HEK293 (cell line): ENCODE data around the gene BCR.
A peak's percentile ranks its signal among the peaks of the same experiment; 100 is the strongest.

Source experiments
- HOXC10 ChIP-seq: sonication (generic); formaldehyde crosslinking; IDR thresholded peaks from 2 replicates; pipeline ENCODE4 v1.8.1; 2023; ENCODE audit warnings: mild to moderate bottlenecking, missing genetic modification reagents
- KLF9 ChIP-seq: fragments of 450-650 bp; formaldehyde crosslinking; IDR thresholded peaks from 2 replicates; pipeline ENCODE4 v1.5.1; 2016; ENCODE audit warnings: missing biosample characterization, missing genetic modification characterization, low read depth
- OSR2 ChIP-seq: fragments of 450-650 bp; formaldehyde crosslinking; IDR thresholded peaks from 2 replicates; pipeline ENCODE4 v1.5.1; 2016; ENCODE audit warnings: missing biosample characterization, missing genetic modification characterization
- PRDM10 ChIP-seq: fragments of 450-650 bp; formaldehyde crosslinking; IDR thresholded peaks from 2 replicates; pipeline ENCODE4 v1.5.1; 2016; ENCODE audit warnings: missing biosample characterization, missing genetic modification characterization
- SALL2 ChIP-seq: fragments of 450-650 bp; formaldehyde crosslinking; IDR thresholded peaks from 2 replicates; pipeline ENCODE4 v1.5.0; 2017; ENCODE audit warnings: missing biosample characterization, mild to moderate bottlenecking, missing genetic modification characterization, borderline replicate concordance
- SCRT1 ChIP-seq: fragments of 450-650 bp; formaldehyde crosslinking; IDR thresholded peaks from 2 replicates; pipeline ENCODE4 v1.5.1; 2016; ENCODE audit warnings: missing biosample characterization, missing genetic modification characterization, borderline replicate concordance
- WT1 ChIP-seq: fragments of 450-650 bp; formaldehyde crosslinking; IDR thresholded peaks from 2 replicates; pipeline ENCODE4 v1.5.1; 2016; ENCODE audit warnings: missing biosample characterization, missing genetic modification characterization
- ZBTB20 ChIP-seq: fragments of 450-650 bp; formaldehyde crosslinking; IDR thresholded peaks from 2 replicates; pipeline ENCODE4 v1.5.1; 2016; ENCODE audit warnings: missing biosample characterization, missing genetic modification characterization
- ZNF10 ChIP-seq: fragments of 450-650 bp; formaldehyde crosslinking; IDR thresholded peaks from 2 replicates; pipeline ENCODE4 v1.5.1; 2017; ENCODE audit warnings: missing biosample characterization, missing genetic modification characterization
- ZNF274 ChIP-seq, 2 experiments: fragments of 200-500 bp in 1 of 2; fragments of 450-650 bp in 1 of 2; sonication (Bioruptor generic) in 1 of 2; formaldehyde crosslinking in 1 of 2; IDR thresholded peaks; 2 replicates each; pipeline versions ENCODE4 v1.5.1 to v1.6.1; 2014 to 2016; ENCODE audit warnings: borderline replicate concordance in 1 of 2, inconsistent platforms in 1 of 2, low read length in 1 of 2, missing biosample characterization in 1 of 2, missing genetic modification characterization in 1 of 2
- ZNF311 ChIP-seq: fragments of 450-650 bp; formaldehyde crosslinking; IDR thresholded peaks from 2 replicates; pipeline ENCODE4 v1.5.1; 2017; ENCODE audit warnings: missing biosample characterization, missing genetic modification characterization, borderline replicate concordance
- ZNF514 ChIP-seq: fragments of 450-650 bp; formaldehyde crosslinking; IDR thresholded peaks from 2 replicates; pipeline ENCODE4 v1.5.1; 2016; ENCODE audit warnings: missing biosample characterization, missing genetic modification characterization
- ZNF558 ChIP-seq: fragments of 450-650 bp; formaldehyde crosslinking; IDR thresholded peaks from 2 replicates; pipeline ENCODE4 v1.5.1; 2016; ENCODE audit warnings: missing biosample characterization, missing genetic modification characterization
- ZNF596 ChIP-seq: fragments of 450-650 bp; IDR thresholded peaks from 2 replicates; pipeline ENCODE4 v1.5.0; 2018; ENCODE audit warnings: missing biosample characterization, mild to moderate bottlenecking, missing genetic modification characterization, moderate library complexity
- ZNF658 ChIP-seq: fragments of 450-650 bp; formaldehyde crosslinking; IDR thresholded peaks from 2 replicates; pipeline ENCODE4; 2016; ENCODE audit warnings: missing biosample characterization, missing genetic modification characterization
- ZNF670 ChIP-seq: fragments of 450-650 bp; formaldehyde crosslinking; IDR thresholded peaks from 2 replicates; pipeline ENCODE4 v1.5.1; 2016; ENCODE audit warnings: missing biosample characterization, missing genetic modification characterization, low read depth
- ZNF776 ChIP-seq: fragments of 450-650 bp; formaldehyde crosslinking; IDR thresholded peaks from 2 replicates; pipeline ENCODE4 v1.5.0; 2017; ENCODE audit warnings: missing biosample characterization, missing genetic modification characterization, borderline replicate concordance
- ZNF777 ChIP-seq: fragments of 450-650 bp; formaldehyde crosslinking; IDR thresholded peaks from 2 replicates; pipeline ENCODE4 v1.5.1; 2017; ENCODE audit warnings: missing biosample characterization, missing genetic modification characterization, borderline replicate concordance
- ZSCAN16 ChIP-seq: fragments of 450-650 bp; formaldehyde crosslinking; IDR thresholded peaks from 2 replicates; pipeline ENCODE4 v1.5.1; 2016; ENCODE audit warnings: missing biosample characterization, missing genetic modification characterization
- TF ChIP-seq, protein P1 (sequence below): fragments of 450-650 bp; IDR thresholded peaks from 2 replicates; pipeline ENCODE4 v1.5.1; 2018; ENCODE audit warnings: missing biosample characterization, missing genetic modification characterization
- TF ChIP-seq, protein P2 (sequence below): fragments of 450-650 bp; formaldehyde crosslinking; IDR thresholded peaks from 2 replicates; pipeline ENCODE4 v1.5.1; 2016; ENCODE audit warnings: missing biosample characterization, missing genetic modification characterization, low read depth
- TF ChIP-seq, protein P3 (sequence below): fragments of 450-650 bp; formaldehyde crosslinking; IDR thresholded peaks from 2 replicates; pipeline ENCODE4 v1.5.1; 2016; ENCODE audit warnings: missing biosample characterization, missing genetic modification characterization
- TF ChIP-seq, protein P4 (sequence below): fragments of 450-650 bp; formaldehyde crosslinking; IDR thresholded peaks from 2 replicates; pipeline ENCODE4 v1.5.1; 2016; ENCODE audit warnings: missing biosample characterization, missing genetic modification characterization

The BCR gene

DNA sequence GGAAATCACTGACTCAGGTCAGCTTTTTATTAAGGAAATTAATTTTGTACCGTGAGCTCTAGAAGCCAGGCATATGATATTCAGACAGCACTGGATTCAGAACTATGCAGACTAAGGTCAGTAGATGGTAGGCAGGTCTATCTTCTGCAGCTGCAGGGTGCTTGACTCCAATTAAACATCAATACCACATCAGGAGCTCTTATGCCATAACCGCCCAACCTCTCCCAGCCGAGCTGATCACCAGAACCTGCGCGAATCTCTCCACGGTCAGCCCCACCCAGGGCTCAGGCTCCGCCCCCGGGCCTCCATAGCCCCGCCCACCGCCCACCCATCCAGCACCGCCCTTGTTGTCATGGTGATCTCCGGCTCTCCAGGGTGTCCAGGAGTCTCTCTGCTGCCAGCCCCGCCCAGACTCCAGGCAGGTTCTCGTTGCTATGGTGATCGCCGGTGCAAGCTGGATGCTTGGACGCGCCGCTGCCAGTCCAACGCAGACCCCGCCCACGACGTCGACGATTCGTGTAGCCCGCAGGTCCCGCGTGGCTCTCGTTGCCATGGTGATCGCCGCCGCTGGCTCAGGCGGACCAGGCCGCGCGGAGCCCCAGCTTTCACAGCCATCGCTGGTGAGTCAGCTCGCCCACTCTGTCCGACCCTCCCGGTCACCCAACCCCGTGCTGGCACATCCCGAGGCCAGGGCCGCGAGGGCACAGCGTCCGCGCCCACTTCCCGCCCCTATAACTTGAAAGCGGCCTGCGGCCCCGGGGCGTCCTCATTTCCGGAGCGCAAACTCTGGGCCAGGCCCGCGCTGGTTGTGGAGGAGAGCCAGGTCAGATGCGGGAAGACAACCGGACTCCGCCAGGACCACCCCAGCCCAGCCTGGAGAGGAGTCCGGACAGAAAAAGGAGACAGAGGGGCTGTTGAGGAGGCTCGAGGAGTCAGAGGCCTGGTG is 35.1 kb upstream of the BCR start, which contains the start of gene RAB36 (continued):
- TF ChIP-seq, protein P1, sequence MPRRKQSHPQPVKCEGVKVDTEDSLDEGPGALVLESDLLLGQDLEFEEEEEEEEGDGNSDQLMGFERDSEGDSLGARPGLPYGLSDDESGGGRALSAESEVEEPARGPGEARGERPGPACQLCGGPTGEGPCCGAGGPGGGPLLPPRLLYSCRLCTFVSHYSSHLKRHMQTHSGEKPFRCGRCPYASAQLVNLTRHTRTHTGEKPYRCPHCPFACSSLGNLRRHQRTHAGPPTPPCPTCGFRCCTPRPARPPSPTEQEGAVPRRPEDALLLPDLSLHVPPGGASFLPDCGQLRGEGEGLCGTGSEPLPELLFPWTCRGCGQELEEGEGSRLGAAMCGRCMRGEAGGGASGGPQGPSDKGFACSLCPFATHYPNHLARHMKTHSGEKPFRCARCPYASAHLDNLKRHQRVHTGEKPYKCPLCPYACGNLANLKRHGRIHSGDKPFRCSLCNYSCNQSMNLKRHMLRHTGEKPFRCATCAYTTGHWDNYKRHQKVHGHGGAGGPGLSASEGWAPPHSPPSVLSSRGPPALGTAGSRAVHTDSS (tag by site-specific recombination) = no peak
- TF ChIP-seq ZNF670 (tag by site-specific recombination) (no peak), ZSCAN16 (tag by site-specific recombination) (no peak), WT1 (tag by site-specific recombination) (no peak), SCRT1 (tag by site-specific recombination) (no peak), ZNF658 (tag by site-specific recombination) (no peak), OSR2 (no peak), ZNF10 (no peak), HOXC10 (CRISPR knock-in tag) (no peak), KLF9 (tag by site-specific recombination) (peak; percentile 74), ZBTB20 (tag by site-specific recombination) (peak; percentile 88), SALL2 (tag by site-specific recombination) (no peak), PRDM10 (0 out of 2 replicates have a peak, but pooled peaks have one; percentile 25), ZNF558 (no peak), ZNF514 (tag by site-specific recombination) (no peak), ZNF596 (tag by site-specific recombination) (no peak), ZNF777 (tag by site-specific recombination) (no peak), ZNF776 (no peak), ZNF311 (tag by site-specific recombination) (no peak), ZNF274 (IDR thresholded peaks at IDR 0.05; ENCODE audit: low read length) (no peak), ZNF274 (tag by site-specific recombination; IDR thresholded peaks at IDR 0.05; ENCODE audit: borderline replicate concordance) (no peak)
- TF ChIP-seq, protein P2, sequence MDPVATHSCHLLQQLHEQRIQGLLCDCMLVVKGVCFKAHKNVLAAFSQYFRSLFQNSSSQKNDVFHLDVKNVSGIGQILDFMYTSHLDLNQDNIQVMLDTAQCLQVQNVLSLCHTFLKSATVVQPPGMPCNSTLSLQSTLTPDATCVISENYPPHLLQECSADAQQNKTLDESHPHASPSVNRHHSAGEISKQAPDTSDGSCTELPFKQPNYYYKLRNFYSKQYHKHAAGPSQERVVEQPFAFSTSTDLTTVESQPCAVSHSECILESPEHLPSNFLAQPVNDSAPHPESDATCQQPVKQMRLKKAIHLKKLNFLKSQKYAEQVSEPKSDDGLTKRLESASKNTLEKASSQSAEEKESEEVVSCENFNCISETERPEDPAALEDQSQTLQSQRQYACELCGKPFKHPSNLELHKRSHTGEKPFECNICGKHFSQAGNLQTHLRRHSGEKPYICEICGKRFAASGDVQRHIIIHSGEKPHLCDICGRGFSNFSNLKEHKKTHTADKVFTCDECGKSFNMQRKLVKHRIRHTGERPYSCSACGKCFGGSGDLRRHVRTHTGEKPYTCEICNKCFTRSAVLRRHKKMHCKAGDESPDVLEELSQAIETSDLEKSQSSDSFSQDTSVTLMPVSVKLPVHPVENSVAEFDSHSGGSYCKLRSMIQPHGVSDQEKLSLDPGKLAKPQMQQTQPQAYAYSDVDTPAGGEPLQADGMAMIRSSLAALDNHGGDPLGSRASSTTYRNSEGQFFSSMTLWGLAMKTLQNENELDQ (tag by site-specific recombination) = no peak
- TF ChIP-seq, protein P3, sequence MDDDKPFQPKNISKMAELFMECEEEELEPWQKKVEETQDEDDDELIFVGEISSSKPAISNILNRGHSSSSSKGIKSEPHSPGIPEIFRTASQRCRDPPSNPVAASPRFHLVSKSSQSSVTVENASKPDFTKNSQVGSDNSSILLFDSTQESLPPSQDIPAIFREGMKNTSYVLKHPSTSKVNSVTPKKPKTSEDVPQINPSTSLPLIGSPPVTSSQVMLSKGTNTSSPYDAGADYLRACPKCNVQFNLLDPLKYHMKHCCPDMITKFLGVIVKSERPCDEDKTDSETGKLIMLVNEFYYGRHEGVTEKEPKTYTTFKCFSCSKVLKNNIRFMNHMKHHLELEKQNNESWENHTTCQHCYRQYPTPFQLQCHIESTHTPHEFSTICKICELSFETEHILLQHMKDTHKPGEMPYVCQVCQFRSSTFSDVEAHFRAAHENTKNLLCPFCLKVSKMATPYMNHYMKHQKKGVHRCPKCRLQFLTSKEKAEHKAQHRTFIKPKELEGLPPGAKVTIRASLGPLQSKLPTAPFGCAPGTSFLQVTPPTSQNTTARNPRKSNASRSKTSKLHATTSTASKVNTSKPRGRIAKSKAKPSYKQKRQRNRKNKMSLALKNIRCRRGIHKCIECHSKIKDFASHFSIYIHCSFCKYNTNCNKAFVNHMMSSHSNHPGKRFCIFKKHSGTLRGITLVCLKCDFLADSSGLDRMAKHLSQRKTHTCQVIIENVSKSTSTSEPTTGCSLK = no peak
- TF ChIP-seq, protein P4, sequence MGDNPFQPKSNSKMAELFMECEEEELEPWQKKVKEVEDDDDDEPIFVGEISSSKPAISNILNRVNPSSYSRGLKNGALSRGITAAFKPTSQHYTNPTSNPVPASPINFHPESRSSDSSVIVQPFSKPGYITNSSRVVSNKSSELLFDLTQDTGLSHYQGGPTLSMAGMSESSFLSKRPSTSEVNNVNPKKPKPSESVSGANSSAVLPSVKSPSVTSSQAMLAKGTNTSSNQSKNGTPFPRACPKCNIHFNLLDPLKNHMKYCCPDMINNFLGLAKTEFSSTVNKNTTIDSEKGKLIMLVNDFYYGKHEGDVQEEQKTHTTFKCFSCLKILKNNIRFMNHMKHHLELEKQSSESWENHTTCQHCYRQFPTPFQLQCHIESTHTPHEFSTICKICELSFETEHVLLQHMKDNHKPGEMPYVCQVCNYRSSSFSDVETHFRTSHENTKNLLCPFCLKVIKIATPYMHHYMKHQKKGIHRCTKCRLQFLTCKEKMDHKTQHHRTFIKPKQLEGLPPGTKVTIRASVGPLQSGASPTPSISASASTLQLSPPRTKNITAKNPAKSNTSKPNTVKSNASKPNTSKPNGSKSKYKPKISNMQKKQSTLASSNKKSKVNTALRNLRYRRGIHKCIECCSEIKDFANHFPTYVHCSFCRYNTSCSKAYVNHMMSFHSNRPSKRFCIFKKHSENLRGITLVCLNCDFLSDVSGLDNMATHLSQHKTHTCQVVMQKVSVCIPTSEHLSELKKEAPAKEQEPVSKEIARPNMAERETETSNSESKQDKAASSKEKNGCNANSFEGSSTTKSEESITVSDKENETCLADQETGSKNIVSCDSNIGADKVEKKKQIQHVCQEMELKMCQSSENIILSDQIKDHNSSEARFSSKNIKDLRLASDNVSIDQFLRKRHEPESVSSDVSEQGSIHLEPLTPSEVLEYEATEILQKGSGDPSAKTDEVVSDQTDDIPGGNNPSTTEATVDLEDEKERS (tag by site-specific recombination) = no peak
